HG03432 (cell line): ENCODE measurements around the gene CYP4F12.
"Not testable (repeated sequence)": the region's sequence is repeated elsewhere in the genome, so short reads cannot be mapped to it uniquely, and the experiment has no call there.

Experiments
- ATAC-seq: cut with Tn5 transposase; IDR thresholded peaks from one replicate; pipeline ENCODE4 v1.9.1; 2021; ENCODE audit warnings: mild to moderate bottlenecking, moderate library complexity; ENCODE audit not compliant: unreplicated experiment

CYP4F12 gene

GRCh38 chr19:15650123-15650522 lies 22.8 kb upstream of the CYP4F12 start:
- not testable (repeated sequence) for ATAC-seq

GRCh38 chr19:15651791-15652190 lies 21.1 kb upstream of the CYP4F12 start:
- no peak for ATAC-seq

- no peak for ATAC-seq
Measured at GRCh38 chr19:15652559-15653278, 20.2 kb upstream of the CYP4F12 start.

GRCh38 chr19:15656467-15656866 lies 16.4 kb upstream of the CYP4F12 start:
- no peak for ATAC-seq

GRCh38 chr19:15663247-15663646 lies 9.6 kb upstream of the CYP4F12 start:
- no peak for ATAC-seq

- ATAC-seq = no peak
Measured at GRCh38 chr19:15666186-15666585, 6.7 kb upstream of the CYP4F12 start.

GRCh38 chr19:15666883-15667282 lies 6.0 kb upstream of the CYP4F12 start:
- no peak for ATAC-seq

GRCh38 chr19:15669440-15669839 lies 3.4 kb upstream of the CYP4F12 start:
- no peak for ATAC-seq

GRCh38 chr19:15669891-15670290 lies 3.0 kb upstream of the CYP4F12 start:
- no peak for ATAC-seq

- no peak for ATAC-seq
Measured at GRCh38 chr19:15671237-15671821, 1.6 kb upstream of the CYP4F12 start.

- ATAC-seq = no peak
Measured at GRCh38 chr19:15671891-15672579, 852 bp upstream of the CYP4F12 start.

GRCh38 chr19:15673176-15673654 lies 328 bp downstream of the CYP4F12 start:
- no peak for ATAC-seq

GRCh38 chr19:15675560-15675959 lies 2.7 kb downstream of the CYP4F12 start:
- ATAC-seq = no peak

- no peak for ATAC-seq
Measured at GRCh38 chr19:15679089-15679488, 6.2 kb downstream of the CYP4F12 start.

GRCh38 chr19:15679865-15680264 lies 7.0 kb downstream of the CYP4F12 start:
- not testable (repeated sequence) for ATAC-seq

- no peak for ATAC-seq
Measured at GRCh38 chr19:15680478-15681322, 7.8 kb downstream of the CYP4F12 start.

- ATAC-seq = no peak
Measured at GRCh38 chr19:15683411-15683810, 10.5 kb downstream of the CYP4F12 start.

GRCh38 chr19:15684828-15685227 lies 11.9 kb downstream of the CYP4F12 start:
- ATAC-seq = no peak

- no peak for ATAC-seq
Measured at GRCh38 chr19:15696654-15697194, 23.8 kb downstream of the CYP4F12 start.

GRCh38 chr19:15701757-15702533 lies 29.1 kb downstream of the CYP4F12 start:
- ATAC-seq = no peak
